ENCODE results near the gene RNF212.

Gene RNF212

DNA sequence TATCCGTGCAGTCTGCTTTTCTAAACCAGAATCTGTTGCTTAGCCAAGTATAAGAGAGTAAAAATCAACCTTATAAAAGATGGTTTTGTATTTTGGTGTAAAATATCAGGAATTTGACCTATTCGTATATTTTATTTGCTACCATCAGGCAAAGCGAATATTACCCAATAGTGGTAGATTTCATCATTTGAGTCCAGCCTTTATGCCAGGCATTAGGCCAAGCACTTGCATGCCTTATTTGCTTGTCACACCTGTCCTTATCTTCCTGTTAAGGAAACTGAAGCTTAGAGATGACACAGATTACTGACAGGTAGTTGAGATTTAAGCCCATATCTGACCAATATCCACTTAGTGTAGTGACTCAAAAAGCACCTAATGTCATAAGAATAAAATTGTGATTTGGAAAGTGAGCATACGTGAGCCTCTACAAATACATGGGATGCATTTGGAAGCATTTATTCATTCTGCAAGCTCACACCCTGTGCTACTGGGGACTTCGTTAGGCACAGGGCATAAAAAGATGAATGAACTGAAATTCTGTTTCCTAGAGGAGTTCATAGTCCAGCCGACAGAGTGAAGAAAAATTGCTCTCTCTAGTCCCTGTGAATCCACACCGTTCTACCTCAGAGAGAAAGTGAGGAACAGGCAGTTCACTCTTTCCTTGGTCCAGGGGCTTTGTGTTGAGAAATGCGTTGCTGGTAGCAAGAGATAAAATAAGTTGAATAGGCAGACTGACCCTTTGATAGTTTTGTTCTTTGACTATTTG is 2.3 kb upstream of the RNF212 start:
- DNase-seq (ENCODE audit: extremely low read depth in 1 of 2, low read depth in 1 of 2) = no peak

DNA sequence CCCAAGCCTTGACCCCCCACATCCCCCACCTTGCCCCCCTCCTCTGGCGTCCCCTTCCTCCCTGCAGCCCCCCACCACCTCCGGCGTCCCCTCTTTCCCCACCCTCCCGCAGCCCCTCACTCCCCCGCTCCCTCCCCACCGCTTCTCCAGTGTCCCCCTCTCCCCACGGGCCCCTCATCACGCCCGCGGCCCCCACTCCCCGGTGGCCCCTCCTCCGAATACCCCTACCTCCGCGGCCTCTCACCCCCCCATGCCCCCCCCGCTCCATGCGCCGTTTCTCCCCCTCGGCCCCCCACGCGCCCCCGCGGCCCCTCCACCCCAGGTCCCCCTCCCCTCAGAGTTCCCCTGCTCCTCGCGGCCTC is 562 bp downstream of the RNF212 start:
- no peak for DNase-seq (ENCODE audit: extremely low read depth in 1 of 2, low read depth in 1 of 2)

DNA sequence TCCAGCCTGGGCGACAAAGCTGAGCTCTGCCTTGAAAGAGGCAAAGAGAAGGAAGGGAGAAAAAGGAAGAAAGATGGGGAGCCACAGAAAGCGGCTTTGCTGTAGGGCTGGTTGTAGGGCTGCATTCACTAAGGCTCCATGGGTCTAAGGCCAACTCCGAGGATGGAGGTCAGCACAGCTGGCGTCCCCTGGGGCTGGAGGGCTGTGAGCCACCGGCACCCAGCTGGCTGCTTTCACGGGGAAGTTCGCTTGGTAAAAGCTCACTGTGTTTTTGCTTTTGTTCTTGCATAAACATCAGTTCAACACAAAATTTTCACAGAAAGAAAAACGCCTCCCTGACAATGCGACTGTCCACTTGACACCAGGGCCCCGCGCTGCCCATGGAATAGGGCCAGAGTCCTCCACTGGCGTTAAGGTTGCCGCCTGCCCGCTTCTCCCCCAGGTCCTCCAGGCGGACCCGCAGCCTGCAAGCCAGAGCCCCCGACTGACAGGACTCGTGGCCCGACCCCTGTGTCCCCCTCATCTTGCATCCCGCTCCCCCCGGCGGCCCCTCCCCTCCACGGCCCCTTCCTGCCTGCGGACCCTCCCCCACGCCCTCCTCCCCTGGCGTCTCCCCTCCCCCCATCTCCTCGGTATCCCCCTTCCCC is 1.1 kb downstream of the RNF212 start:
- no peak for DNase-seq (ENCODE audit: extremely low read depth in 1 of 2, low read depth in 1 of 2)

DNA sequence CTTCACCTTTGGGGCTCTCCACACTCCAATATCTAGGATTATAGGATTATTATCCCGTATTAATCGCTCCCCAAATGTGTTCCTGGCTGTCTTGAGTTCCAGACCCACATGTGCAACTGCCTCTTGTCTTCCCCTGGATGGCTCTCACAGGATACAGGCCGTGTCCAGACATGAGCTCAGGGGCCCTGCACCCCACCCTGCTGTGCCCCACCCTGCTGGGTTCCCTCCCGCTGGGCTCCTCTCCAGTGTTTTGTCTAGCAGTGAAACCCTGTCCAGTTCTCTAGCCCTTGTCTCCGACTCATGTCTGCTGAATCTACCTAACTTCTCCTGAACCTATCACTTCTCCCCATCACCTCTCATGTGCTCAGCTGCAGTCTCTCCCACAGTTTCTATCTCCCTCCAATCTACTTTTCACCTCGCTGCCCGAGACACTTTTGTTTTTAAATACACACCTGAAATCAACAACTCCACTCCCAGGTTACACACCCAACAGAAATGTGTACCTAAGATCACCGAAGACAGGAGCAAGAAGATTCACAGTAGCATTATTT is 2.0 kb downstream of the RNF212 start:
- no peak for DNase-seq (ENCODE audit: extremely low read depth in 1 of 2, low read depth in 1 of 2)

DNA sequence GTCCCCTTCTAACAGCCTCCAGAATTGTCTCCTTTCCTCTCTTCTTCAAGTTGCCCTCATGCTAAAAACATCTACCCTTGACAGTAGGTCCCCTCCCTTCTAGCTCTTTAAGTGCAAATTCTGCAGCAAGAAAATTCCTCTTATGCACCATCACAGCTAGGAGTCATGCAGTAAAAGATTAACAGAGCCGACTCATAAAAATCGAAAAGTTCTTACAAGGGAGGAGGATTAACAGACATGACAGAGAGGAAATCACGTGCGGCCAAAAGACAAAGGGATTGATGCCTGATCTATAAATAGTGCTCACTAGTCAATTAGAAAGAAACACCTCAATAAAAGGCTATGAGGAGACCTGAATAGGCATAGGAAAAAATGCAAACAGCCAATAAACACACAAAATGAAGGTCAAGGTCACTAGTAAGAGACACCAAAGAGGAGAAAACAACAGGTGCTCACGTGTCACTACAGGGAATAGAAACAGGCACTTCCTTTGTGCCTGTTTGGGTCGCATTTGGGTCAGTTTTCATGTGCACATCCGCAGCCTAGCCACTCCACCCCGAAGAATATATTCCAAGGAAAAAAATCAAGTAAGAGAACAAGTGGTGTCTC is 3.4 kb downstream of the RNF212 start:
- no peak for DNase-seq (ENCODE audit: extremely low read depth in 1 of 2, low read depth in 1 of 2)

DNA sequence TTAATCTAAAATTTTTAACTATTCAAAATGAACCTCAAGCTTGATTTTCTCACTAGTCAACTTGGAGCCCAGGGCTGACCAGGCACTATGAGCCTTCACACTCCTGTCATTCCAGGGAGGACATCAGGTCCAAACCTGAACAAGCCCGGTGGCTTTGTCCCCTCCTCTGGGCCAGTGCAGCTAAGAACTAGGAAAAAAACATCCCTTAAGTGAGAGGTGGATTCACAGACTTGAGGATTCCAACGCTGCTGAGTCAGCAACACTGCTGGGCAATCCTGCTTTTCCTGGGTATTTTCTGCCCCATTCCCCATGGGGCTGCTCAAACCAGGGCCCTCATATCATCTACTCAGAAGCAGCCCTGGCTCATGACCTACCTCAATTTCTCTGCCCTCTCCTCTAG is 4.0 kb downstream of the RNF212 start:
- no peak for DNase-seq (ENCODE audit: extremely low read depth in 1 of 2, low read depth in 1 of 2)

DNA sequence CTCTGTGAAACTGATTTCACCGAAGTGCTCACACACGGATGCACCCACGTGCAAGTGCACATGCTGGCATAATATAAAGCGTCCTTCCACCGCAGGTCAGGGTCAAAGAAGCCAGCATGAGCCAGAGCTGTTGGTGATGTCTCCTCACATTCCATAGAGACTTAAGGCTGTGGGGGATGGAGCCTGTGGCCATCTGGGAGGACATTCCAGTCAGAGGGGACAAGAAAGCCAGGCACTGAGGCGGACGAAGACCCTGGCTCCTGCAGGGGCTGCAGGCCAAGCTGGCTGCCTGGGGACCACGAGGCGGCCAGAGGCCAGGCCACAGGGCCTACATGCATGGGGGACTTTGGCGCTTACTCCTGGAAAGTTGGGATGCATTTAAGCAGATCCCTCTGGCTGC is 7.7 kb downstream of the RNF212 start:
- DNase-seq (ENCODE audit: extremely low read depth in 1 of 2, low read depth in 1 of 2) = no peak

DNA sequence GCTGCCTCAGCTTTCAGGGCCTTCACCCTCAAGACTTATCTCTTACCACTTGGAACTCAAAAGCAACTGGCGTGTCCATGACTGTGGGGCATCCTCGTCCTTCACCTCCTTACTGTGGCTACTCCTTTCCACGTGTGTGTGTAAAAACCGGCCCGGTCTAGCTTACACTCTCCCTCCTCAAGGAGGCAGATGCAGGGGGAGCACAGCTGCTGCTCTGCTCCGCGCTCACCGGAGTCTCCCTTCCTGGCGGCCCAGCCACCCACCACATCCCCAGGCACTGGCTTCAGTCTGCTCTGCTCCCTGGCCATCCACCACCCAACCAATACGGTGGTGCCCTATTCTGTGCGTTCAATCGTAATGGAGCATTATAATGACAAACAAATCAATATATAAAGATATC is 8.3 kb downstream of the RNF212 start:
- DNase-seq (ENCODE audit: extremely low read depth in 1 of 2, low read depth in 1 of 2) = no peak

DNA sequence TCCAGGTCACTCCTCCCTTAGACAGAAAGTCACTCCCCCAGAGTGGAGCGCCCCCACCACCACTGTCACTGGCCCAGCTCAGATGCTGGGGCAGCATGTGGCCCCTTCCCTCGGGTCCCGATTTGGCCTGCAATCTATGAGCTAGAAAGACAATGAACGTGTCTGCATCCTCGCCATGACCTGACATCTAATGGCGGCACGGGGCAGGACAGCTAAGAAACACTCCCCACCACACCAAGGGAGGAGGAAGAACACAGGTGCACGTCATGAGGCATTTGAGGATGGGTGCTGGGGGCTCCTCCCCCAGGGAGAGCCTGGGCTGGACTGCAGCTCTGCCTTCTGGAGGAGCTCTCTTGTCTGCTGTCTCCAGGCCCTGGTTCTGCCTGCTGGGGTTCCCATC is 8.7 kb downstream of the RNF212 start:
- DNase-seq (ENCODE audit: extremely low read depth in 1 of 2, low read depth in 1 of 2) = no peak

DNA sequence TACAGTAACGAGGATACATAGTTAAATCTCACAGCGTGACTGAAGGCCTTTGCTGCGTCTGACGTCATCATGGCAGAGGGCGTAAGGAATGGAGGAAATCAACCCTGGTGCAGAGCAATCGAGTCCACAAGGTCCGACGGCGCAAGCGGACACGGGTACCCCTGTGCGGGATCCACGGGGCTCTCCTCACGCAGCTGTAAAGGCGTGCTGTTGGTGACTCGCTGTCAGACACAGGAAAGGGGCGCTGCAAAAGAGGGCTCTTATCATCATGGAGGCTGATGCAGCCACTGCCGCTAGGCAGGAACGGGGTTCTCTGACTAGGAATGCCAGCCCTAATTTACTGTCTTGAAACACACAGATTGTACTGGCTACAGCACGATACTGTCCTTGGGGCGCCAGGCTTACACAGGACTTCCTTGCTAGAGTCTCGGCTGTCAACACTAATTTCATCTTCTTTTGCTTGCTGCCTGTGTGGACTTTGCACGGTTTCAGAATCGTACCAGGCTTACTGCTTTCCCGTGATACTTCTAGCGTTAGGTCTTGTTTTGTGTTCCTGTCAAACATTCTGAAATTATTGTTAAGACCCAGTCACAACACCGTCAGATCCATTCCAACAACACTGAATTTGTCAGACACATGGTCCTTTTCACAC is 13.6 kb downstream of the RNF212 start:
- DNase-seq (ENCODE audit: extremely low read depth in 1 of 2, low read depth in 1 of 2) = no peak

DNA sequence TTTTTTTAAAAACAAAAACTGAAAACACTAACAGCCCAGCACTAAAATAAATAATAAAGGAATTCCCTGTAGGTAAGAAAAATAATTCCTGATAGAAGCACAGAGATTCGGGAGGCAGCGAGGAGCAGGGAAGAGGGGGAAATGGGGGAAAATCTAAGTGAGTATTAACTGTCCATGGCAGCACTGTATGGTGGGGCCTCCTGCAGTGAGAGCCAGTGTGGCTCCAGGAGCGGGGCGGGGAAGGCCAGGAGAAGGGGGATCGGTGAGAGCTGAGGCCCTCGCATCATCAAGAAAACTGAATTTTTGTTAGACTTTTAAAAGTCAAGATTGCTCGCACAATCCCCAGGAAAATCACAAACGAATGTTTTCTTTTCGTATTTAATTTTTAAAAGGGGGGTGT is 14.1 kb downstream of the RNF212 start:
- no peak for DNase-seq (ENCODE audit: extremely low read depth in 1 of 2, low read depth in 1 of 2)

DNA sequence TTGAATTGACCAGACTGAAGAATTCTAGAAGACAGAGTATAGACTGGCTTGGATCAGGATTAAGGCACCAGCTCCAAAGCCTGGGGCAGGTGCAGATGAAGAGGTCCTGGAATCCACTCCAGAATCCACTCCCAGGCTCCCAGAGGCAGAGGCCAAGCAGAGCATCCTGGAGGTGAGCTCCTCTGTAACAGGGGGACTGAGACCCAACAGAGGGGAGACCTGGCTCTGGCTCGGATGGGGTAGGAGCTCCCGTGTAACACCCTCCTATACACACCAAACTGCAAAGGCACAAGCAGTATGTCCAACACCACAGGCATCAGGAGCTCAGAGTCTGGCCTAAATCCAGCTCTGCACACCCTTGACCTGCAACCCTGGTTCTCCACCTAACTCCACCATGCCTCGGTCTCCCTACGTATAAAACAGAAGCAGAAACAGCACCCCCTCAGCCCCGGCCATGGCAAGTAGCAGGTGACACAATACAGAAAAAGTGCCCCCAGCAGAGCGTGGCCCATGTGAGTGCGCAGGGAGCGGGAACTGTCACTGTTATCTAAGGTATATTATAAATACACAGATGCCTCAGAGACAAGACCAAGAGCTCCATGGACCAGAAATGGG is 14.9 kb downstream of the RNF212 start:
- no peak for DNase-seq (ENCODE audit: extremely low read depth in 1 of 2, low read depth in 1 of 2)

DNA sequence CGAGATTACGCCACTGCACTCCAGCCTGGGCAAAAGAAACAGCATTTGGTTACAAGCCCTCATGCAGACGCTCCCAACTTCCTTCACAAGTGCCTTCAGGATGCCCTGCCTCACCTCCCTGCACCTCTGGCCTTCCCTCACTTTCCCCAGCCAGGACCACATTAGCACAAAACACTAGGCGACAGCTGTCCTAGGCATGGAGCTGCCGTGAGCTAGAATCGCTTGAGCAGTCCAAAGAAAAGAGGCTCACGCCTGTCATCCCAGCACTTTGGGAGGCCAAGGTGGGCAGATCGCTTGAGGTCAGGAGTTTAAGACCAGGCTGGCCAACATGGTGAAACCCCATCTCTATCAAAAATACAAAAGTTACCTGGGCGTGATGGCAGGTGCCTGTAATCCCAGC is 15.8 kb downstream of the RNF212 start:
- no peak for DNase-seq (ENCODE audit: extremely low read depth in 1 of 2, low read depth in 1 of 2)

DNA sequence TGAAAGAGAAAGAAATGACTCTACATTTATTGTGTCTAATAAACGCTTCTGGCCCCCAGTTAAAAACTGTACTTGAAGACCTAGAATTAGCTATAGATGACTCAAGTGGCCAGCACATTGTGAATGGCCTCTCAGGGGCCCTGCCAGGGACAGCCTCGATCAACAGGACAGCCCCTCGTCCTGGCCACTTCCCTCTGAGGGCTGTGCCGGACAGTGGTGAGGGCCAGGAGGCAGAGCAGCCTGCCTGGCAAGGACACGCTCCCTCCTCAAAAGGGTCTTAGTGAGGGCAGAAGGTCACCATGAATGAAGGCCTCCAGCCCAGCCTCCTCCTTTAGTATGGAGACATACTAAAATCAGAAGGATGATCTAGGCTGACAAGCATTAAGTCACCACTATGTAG is 16.5 kb downstream of the RNF212 start:
- DNase-seq (ENCODE audit: extremely low read depth in 1 of 2, low read depth in 1 of 2) = no peak

DNA sequence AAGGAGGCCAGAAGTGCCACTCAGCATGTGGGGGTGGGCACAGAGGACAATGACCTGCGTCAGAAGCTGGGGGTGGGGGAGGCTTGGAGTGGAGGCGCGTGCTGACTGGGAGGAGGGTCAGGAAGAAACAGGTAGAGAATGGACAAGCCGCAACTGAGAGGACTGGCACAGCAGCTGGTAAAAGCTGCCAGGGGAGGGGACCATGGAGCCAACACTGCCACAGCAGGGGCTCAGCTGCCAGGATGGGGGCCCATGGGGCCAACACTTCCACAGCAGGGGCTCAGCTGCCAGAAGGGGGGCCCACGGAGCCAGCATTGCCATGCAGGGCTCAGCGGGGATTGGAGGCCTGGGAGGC is 19.1 kb downstream of the RNF212 start:
- no peak for DNase-seq (ENCODE audit: extremely low read depth in 1 of 2, low read depth in 1 of 2)

DNA sequence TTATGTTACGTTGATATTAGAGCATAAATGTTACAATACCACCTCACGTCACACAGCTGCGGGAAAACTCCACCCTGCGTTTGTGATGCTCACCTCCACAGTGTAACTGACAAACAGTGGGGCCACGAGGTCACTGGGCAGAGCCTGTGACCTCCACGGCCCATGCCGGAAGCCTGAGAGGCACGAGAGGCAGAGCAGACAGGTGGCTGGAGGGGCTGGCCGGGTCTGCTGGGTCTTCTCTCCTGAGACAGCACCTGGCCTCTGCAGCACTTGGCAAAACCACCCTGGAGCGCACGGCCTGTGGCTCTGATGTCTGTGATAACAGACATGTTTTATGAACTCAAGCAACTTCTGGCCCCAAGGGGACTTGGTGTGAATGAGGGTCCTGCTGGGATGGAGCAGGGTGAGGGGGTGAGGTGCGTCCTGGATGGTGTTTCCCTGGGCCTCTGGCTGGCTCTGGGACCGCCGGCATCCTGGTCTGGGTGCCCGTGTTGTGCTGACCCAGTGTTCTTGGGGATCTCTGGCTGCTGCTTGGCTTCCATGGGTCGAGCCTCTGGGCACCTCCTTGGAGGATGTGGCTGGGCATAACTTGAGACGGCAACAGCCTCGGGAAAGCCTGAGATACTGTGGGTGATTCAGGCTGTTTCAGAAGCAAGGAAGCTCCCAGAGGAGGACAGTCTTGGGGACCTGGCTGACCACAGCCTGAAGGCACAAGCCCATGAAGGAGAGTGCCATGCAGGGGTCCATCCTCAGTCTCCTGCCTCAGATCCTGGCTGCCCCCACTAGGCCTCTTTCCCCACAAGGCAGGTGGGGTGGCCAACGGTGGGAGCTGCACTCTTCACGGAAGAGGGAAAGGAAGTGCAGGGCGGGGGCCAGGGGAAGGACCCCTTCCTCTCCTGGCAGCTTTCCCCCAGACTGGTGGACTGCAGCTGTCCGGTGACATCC is 19.7 kb downstream of the RNF212 start:
- DNase-seq (ENCODE audit: extremely low read depth in 1 of 2, low read depth in 1 of 2) = no peak

DNA sequence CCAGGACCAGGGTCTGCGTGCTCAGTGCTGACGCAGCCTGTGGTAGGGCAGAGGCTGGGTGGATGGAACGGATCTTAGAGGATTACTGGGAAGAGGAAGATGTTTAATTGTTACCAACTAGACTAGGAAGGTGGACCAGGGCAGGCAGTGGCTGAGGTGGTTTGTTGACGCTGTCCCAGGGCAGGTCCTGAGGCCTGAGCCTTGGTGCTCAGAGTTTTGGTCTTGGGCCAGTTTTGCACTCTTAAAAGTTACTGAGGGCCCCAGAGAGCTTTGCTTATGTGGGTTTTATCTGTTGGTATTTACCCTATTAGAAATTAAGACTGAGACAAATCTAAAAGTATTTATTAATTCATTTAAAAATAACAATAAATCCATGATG is 20.4 kb downstream of the RNF212 start:
- no peak for DNase-seq (ENCODE audit: extremely low read depth in 1 of 2, low read depth in 1 of 2)

DNA sequence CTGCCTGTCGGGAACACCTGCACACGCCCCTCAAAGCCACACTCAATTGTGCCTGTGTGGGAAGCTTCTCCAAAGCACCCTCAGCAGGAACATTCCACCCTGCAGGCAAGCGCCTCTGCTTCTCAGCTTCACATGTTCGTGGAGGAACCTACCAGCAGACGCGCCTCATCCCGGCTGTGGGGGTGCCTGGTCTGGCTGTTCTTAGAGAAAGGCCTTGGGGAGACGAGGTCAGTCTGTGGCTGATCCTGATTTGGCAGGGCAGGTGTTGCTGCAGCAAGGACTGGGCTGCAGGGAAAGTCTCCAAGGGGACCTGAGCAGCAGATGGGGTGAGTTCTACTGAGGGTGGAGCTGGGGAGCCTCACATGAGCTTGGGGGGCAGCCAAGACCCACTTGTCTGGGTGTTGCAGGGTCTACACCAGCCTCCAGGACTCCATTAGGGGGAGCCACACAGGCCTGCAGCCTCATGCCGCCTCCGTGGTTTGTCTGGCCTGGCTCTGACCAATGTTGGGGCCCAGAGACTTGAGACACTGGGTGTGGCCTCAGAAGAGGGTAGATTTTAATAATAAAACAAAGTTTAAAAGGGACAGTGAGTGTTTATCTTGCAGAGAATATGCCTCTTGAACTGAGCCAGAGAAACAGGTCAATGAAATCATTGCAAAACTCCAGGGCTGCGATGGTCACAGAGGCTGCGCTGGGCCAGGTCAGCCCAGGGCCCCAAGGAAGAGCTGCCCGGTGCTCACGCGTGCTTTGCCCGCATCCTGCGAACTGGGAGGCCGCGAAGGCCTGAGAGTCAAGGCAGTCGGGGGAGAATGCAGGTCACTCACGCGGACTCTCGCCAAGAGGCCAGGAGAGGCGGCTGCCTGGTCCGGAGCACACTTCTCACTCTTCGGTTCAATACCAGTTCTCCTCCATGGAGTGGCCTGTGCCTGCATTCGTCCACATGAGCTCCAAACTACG is 21.1 kb downstream of the RNF212 start:
- no peak for DNase-seq (ENCODE audit: extremely low read depth in 1 of 2, low read depth in 1 of 2)

DNA sequence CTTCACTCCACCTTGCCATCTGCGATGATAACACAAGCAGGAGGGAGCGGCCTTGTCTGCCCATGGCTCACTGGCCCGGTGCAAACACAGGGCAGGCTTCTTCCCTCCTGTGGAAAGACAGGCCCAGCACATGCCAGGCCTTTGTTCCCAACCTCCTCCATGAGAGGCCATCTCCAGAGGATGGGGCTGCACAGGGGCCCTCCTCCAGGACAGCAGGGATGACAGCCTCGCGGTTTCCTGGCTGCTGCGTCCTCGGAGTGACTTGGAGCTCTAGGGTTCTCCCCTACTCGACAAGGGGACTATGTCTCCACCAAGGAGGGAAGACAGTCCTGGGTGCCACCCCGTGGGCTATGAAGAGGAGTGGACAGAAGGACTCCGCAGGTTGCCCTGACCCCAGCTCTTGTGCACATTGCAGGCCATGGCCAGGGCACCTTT is 21.8 kb downstream of the RNF212 start:
- DNase-seq (ENCODE audit: extremely low read depth in 1 of 2, low read depth in 1 of 2) = no peak
